Panc1 (cell line): ENCODE results near the gene PTRH1. TPM values are rescaled to one million over a fixed set of nuclear protein-coding genes. Genes with fewer than 3 reads are reported as not detected.

Experiments used
- ATAC-seq: fragments of 200-7000 bp; cut with Tn5 transposase; 2 replicates; pipeline ENCODE4 v1.9.1; 2020; ENCODE audit warnings: mild to moderate bottlenecking, moderate library complexity
- BruUV-seq: library from RNA; stranded (reverse); fragments of 400-500 nt; replicated peaks from 2 replicates; lab custom pipeline; 2021; lab: Mats Ljungman, UMichigan
- CTCF ChIA-PET: fragments of 300-600 bp; sonication (Branson Sonifier 250); formaldehyde crosslinking; loops from one replicate; lab custom pipeline; 2022; ENCODE audit warnings: antibody characterized with exemption; lab: Charles Lee
- POLR2A ChIA-PET: fragments of 300-600 bp; sonication (Branson Sonifier 250); formaldehyde crosslinking; loops from one replicate; lab custom pipeline; 2022; ENCODE audit warnings: antibody characterized with exemption; lab: Charles Lee
- DNase-seq: peaks from one replicate; pipeline ENCODE4 v3.0.0-alpha.2; 2010; ENCODE audit warnings: low read depth, low spot score
- H3K27ac ChIP-seq: 2 replicates; pipeline ENCODE4 v1.5.1; 2011; ENCODE audit warnings: mild to moderate bottlenecking, low read length, inconsistent platforms
- H3K27me3 ChIP-seq: fragments of 200-500 bp; sonication (Bioruptor generic); 2 replicates; pipeline ENCODE4 v1.6.0; 2014; ENCODE audit warnings: low read length, inconsistent platforms; ENCODE audit not compliant: control insufficient read depth, insufficient read depth
- H3K36me3 ChIP-seq: fragments of 200-500 bp; sonication (Bioruptor generic); 2 replicates; pipeline ENCODE4 v1.5.1; 2014; ENCODE audit warnings: inconsistent platforms, mild to moderate bottlenecking, low read length, moderate library complexity; ENCODE audit not compliant: control insufficient read depth, insufficient read depth
- H3K4me1 ChIP-seq: 2 replicates; pipeline ENCODE4 v1.5.1; 2011; ENCODE audit warnings: inconsistent platforms, mild to moderate bottlenecking, low read length, moderate library complexity; ENCODE audit not compliant: control insufficient read depth, insufficient read depth
- H3K4me3 ChIP-seq, 2 experiments: 2 replicates each; pipeline ENCODE4 v1.5.1; 2011 to 2012; ENCODE audit warnings: low read depth in 2 of 2, low read length in 2 of 2, mild to moderate bottlenecking in 2 of 2, inconsistent platforms in 1 of 2, moderate library complexity in 1 of 2
- H3K9me3 ChIP-seq: fragments of 200-500 bp; sonication (Bioruptor generic); 2 replicates; pipeline ENCODE4 v1.5.1; 2014; ENCODE audit warnings: low read depth, mild to moderate bottlenecking, inconsistent platforms, low read length, moderate library complexity; ENCODE audit not compliant: control insufficient read depth, insufficient read depth
- CTCF ChIP-seq: fragments of 450-650 bp; IDR thresholded peaks from 2 replicates; pipeline ENCODE4 v1.5.1; 2017; ENCODE audit warnings: mild to moderate bottlenecking
- POLR2AphosphoS5 ChIP-seq: IDR thresholded peaks from 2 replicates; pipeline ENCODE4 v1.6.1; 2012; ENCODE audit warnings: mild to moderate bottlenecking, low read depth, low read length, moderate library complexity
- REST ChIP-seq, 2 experiments: IDR thresholded peaks; 2 replicates each; pipeline ENCODE4 v1.6.1; 2011 to 2012; ENCODE audit warnings: low read depth in 2 of 2, control low read depth in 1 of 2, low read length in 1 of 2, mild to moderate bottlenecking in 1 of 2, moderate library complexity in 1 of 2; ENCODE audit not compliant: insufficient read depth in 1 of 2
- SIN3A ChIP-seq: IDR thresholded peaks from 2 replicates; pipeline ENCODE4 v1.6.1; 2012; ENCODE audit warnings: low read depth, mild to moderate bottlenecking, low read length, moderate library complexity, borderline replicate concordance; ENCODE audit not compliant: insufficient read depth
- TCF7L2 ChIP-seq: IDR thresholded peaks from 2 replicates; pipeline ENCODE4 v1.6.1; 2011; ENCODE audit warnings: mild to moderate bottlenecking, low read depth, low read length, inconsistent platforms
- in situ Hi-C: cut with HindIII; loops from 2 replicates; pipeline ENCODE4 v1.10.0; 2016; ENCODE audit warnings: low sequenced_read_pairs, low pct_unique_long_range_greater_than_20kb
- intact Hi-C: fragments of 100-400 bp; cut with micrococcal nuclease; formaldehyde crosslinking; loops from one replicate; pipeline ENCODE4 v1.10.0; 2022; ENCODE audit not compliant: unreplicated experiment
- total RNA-seq: library from RNA; stranded (reverse); gene quantifications from one replicate; pipeline ENCODE4 v1.2.1, GENCODE V29; 2021; ENCODE audit not compliant: unreplicated experiment

PTRH1 gene
- total RNA-seq, 1 experiment from 2014 or later: 13.8 TPM

- Histone ChIP-seq H3K4me3 (no peak overlapping the region), H3K27ac (no peak overlapping the region), H3K9me3 (no peaks in the 10 kb centered on the region), H3K36me3 (no peaks in the 10 kb centered on the region; the same call in 1 of the 2 replicates), H3K27me3 (no peaks in the 10 kb centered on the region), H3K4me1 (no peaks in the 10 kb centered on the region)
- intact Hi-C loops (no loop called here), in situ Hi-C loops (no loop called here)
- no peak for TF ChIP-seq TCF7L2
- no peak for TF ChIP-seq SIN3A
- no peak for TF ChIP-seq CTCF
- TF ChIP-seq POLR2AphosphoS5: no peak
- TF ChIP-seq REST (IDR thresholded peaks at IDR 0.05; ENCODE audit: insufficient read depth in 1 of 2, low read depth in 2 of 2, low read length in 1 of 2): no peak
- DNase-seq: no peak
- ChIA-PET CTCF (no interaction called here), POLR2A (no interaction called here)
- ATAC-seq: no peak
- BruUV-seq: no TSS peak
These were observed 34.6 kb downstream of the PTRH1 start for GRCh38 chr9:127680846-127681245.

- Histone ChIP-seq H3K4me1 (no peaks in the 10 kb centered on the region), H3K9me3 (no peaks in the 10 kb centered on the region), H3K27ac (no peak overlapping the region), H3K36me3 (no peaks in the 10 kb centered on the region; the same call in 1 of the 2 replicates), H3K27me3 (no peaks in the 10 kb centered on the region), H3K4me3 (no peak overlapping the region)
- ATAC-seq (no peak), DNase-seq (no peak)
- TF ChIP-seq TCF7L2: no peak
- BruUV-seq: no TSS peak
- ChIA-PET CTCF (interaction anchor here (0.5 kb wide), 1 partner anchor 41 kb away, joined by 3 read pairs; no protein-coding TSS in a partner anchor), POLR2A (no interaction called here)
- intact Hi-C loops: no loop called here
- in situ Hi-C loops: no loop called here
These were observed 35.2 kb downstream of the PTRH1 start for GRCh38 chr9:127680226-127680625.

GRCh38 chr9:127679506-127679905, 36.0 kb downstream of the PTRH1 start:
- Histone ChIP-seq H3K36me3 (no peaks in the 10 kb centered on the region; the same call in 1 of the 2 replicates), H3K27me3 (no peaks in the 10 kb centered on the region), H3K27ac (no peak overlapping the region), H3K4me3 (no peak overlapping the region), H3K4me1 (no peaks in the 10 kb centered on the region), H3K9me3 (no peaks in the 10 kb centered on the region)
- DNase-seq: no peak
- no peak for ATAC-seq
- intact Hi-C loops (no loop called here), in situ Hi-C loops (no loop called here)
- no peak for TF ChIP-seq SIN3A
- ChIA-PET POLR2A (interaction anchor here (0.7 kb wide), 1 partner anchor 205 kb away, joined by 4 read pairs; no protein-coding TSS in a partner anchor), CTCF (interaction anchor here (0.5 kb wide), 1 partner anchor 42 kb away, joined by 3 read pairs; no protein-coding TSS in a partner anchor)
- no TSS peak for BruUV-seq
